Lower lobe of right lung (tissue), 2 donors: ENCODE data around the gene EPN2. TPM values are rescaled to one million over a fixed set of nuclear protein-coding genes. Genes with fewer than 3 reads are reported as not detected.

Experiments
- ATAC-seq, 2 donors: fragments of 200-7000 bp; cut with Tn5 transposase; one replicate each; pipeline ENCODE4 v1.9.1; 2020 to 2022; ENCODE audit warnings: mild to moderate bottlenecking in 2 of 2, moderate library complexity in 2 of 2
- DNase-seq: peaks from one replicate; pipeline ENCODE4 v3.0.0-alpha.2; 2020
- H3K27ac ChIP-seq: fragments of 200-600 bp; one replicate; pipeline ENCODE4 v1.8.0; 2022
- H3K27me3 ChIP-seq: fragments of 200-600 bp; one replicate; pipeline ENCODE4 v1.8.0; 2022; ENCODE audit warnings: low read depth
- H3K36me3 ChIP-seq: fragments of 200-600 bp; one replicate; pipeline ENCODE4 v1.8.0; 2022; ENCODE audit warnings: mild to moderate bottlenecking
- H3K4me1 ChIP-seq: fragments of 200-600 bp; one replicate; pipeline ENCODE4 v1.8.0; 2022
- H3K4me3 ChIP-seq: fragments of 200-600 bp; one replicate; pipeline ENCODE4 v1.8.0; 2022; ENCODE audit warnings: mild to moderate bottlenecking
- H3K9me3 ChIP-seq: fragments of 200-600 bp; one replicate; pipeline ENCODE4 v1.8.0; 2022
- CTCF ChIP-seq: fragments of 200-600 bp; IDR thresholded peaks from one replicate; pipeline ENCODE4 v1.8.0; 2022; ENCODE audit warnings: antibody characterized with exemption, mild to moderate bottlenecking
- intact Hi-C: fragments of 100-400 bp; cut with DNase I; formaldehyde crosslinking; loops from one replicate; pipeline ENCODE4 v1.11.0; 2022
- total RNA-seq: library from RNA; stranded (reverse); fragmentation: NEBNext Ultra II Directional; extraction: Animal tissue kit (Norgen Biotek cat#: 25700); gene quantifications from one replicate; pipeline ENCODE4 v1.2.1, GENCODE V29; 2021
- donor health status: DM: no; HTN: yes; CAD: no; lungs with severe emphysema.

The EPN2 gene
- total RNA-seq, 1 donor from 2014 or later = 66.2 TPM

GRCh38 chr17:19341641-19342610 lies 104.8 kb downstream of the EPN2 start:
- no peak for TF ChIP-seq CTCF
- H3K27ac ChIP-seq = no peak overlapping the region
- peaks cover 7% of the 10 kb centered on the region for H3K4me1 ChIP-seq
- no peak for DNase-seq
- no peaks in the 10 kb centered on the region for H3K36me3 ChIP-seq
- no peaks in the 10 kb centered on the region for H3K9me3 ChIP-seq
- no peak overlapping the region for H3K4me3 ChIP-seq
- no peaks in the 10 kb centered on the region for H3K27me3 ChIP-seq
- intact Hi-C loops = no loop called here
- ATAC-seq = no peak

GRCh38 chr17:19342611-19343255 lies 105.6 kb downstream of the EPN2 start:
- H3K9me3 ChIP-seq = no peaks in the 10 kb centered on the region
- no peak for TF ChIP-seq CTCF
- no peak for ATAC-seq
- H3K4me3 ChIP-seq = no peak overlapping the region
- H3K4me1 ChIP-seq = peaks cover 5% of the 10 kb centered on the region
- intact Hi-C loops = no loop called here
- H3K27me3 ChIP-seq = no peaks in the 10 kb centered on the region
- no peak for DNase-seq
- no peak overlapping the region for H3K27ac ChIP-seq
- H3K36me3 ChIP-seq = no peaks in the 10 kb centered on the region

- Histone ChIP-seq H3K9me3 (no peaks in the 10 kb centered on the region), H3K27me3 (no peaks in the 10 kb centered on the region), H3K4me3 (no peak overlapping the region), H3K36me3 (no peaks in the 10 kb centered on the region), H3K27ac (no peak overlapping the region), H3K4me1 (peaks cover under 1% of the 10 kb centered on the region)
- ATAC-seq (no peak), DNase-seq (no peak)
- intact Hi-C loops = no loop called here
- TF ChIP-seq CTCF = no peak
These were observed 106.1 kb downstream of the EPN2 start for GRCh38 chr17:19343256-19343630.

- Histone ChIP-seq H3K4me1 (no peaks in the 10 kb centered on the region), H3K4me3 (no peak overlapping the region), H3K27ac (no peak overlapping the region), H3K36me3 (no peaks in the 10 kb centered on the region), H3K27me3 (no peaks in the 10 kb centered on the region), H3K9me3 (no peaks in the 10 kb centered on the region)
- ATAC-seq (no peak), DNase-seq (no peak)
- TF ChIP-seq CTCF = no peak
- intact Hi-C loops = no loop called here
These were observed 106.5 kb downstream of the EPN2 start for GRCh38 chr17:19343671-19344151.

- intact Hi-C loops = no loop called here
- Histone ChIP-seq H3K4me3 (no peak overlapping the region), H3K4me1 (no peaks in the 10 kb centered on the region), H3K27me3 (no peaks in the 10 kb centered on the region), H3K27ac (no peak overlapping the region), H3K9me3 (no peaks in the 10 kb centered on the region), H3K36me3 (no peaks in the 10 kb centered on the region)
- TF ChIP-seq CTCF = no peak
- ATAC-seq = no peak
- DNase-seq = no peak
These were observed 107.3 kb downstream of the EPN2 start for GRCh38 chr17:19344311-19345066.
